GM18868 (cell line): Measurements from ENCODE around the gene RSL24D1.
"Not testable (repeated sequence)": the region's sequence is repeated elsewhere in the genome, so short reads cannot be mapped to it uniquely, and the experiment has no call there.

Source experiments
- ATAC-seq: cut with Tn5 transposase; IDR thresholded peaks from one replicate; pipeline ENCODE4 v1.9.1; 2021; ENCODE audit warnings: mild to moderate bottlenecking, moderate library complexity; ENCODE audit not compliant: unreplicated experiment

RSL24D1 gene

GRCh38 chr15:55218056-55218455, 21.3 kb upstream of the RSL24D1 start:
- no peak for ATAC-seq

- ATAC-seq: no peak
Measured at GRCh38 chr15:55204464-55204863, 7.7 kb upstream of the RSL24D1 start.

GRCh38 chr15:55202206-55202605, 5.5 kb upstream of the RSL24D1 start:
- no peak for ATAC-seq

- no peak for ATAC-seq
Measured at GRCh38 chr15:55198706-55199105, 2.0 kb upstream of the RSL24D1 start.

GRCh38 chr15:55197719-55198118, 978 bp upstream of the RSL24D1 start:
- ATAC-seq: no peak

- ATAC-seq: peak; percentile 4
Measured at GRCh38 chr15:55197362-55197705, 593 bp upstream of the RSL24D1 start.

- no peak for ATAC-seq
Measured at GRCh38 chr15:55195996-55196395, 745 bp downstream of the RSL24D1 start.

GRCh38 chr15:55194256-55194655, 2.5 kb downstream of the RSL24D1 start:
- ATAC-seq: no peak

GRCh38 chr15:55186331-55186730, 10.4 kb downstream of the RSL24D1 start:
- no peak for ATAC-seq

- no peak for ATAC-seq
Measured at GRCh38 chr15:55183679-55184078, 13.1 kb downstream of the RSL24D1 start.

- ATAC-seq: no peak
Measured at GRCh38 chr15:55179141-55179540, 17.6 kb downstream of the RSL24D1 start.

- no peak for ATAC-seq
Measured at GRCh38 chr15:55170361-55170760, 26.4 kb downstream of the RSL24D1 start.

GRCh38 chr15:55168350-55168974, 28.3 kb downstream of the RSL24D1 start:
- ATAC-seq: peak; percentile 95

GRCh38 chr15:55164284-55164683, 32.5 kb downstream of the RSL24D1 start:
- no peak for ATAC-seq

- ATAC-seq: no peak
Measured at GRCh38 chr15:55151631-55152030, 45.1 kb downstream of the RSL24D1 start.

GRCh38 chr15:55143132-55143531, 53.6 kb downstream of the RSL24D1 start:
- ATAC-seq: not testable (repeated sequence)

GRCh38 chr15:55133972-55134371, 62.8 kb downstream of the RSL24D1 start:
- no peak for ATAC-seq

GRCh38 chr15:55132672-55133071, 64.1 kb downstream of the RSL24D1 start:
- no peak for ATAC-seq
